ENCODE data around the gene GALNT16.

DNA sequence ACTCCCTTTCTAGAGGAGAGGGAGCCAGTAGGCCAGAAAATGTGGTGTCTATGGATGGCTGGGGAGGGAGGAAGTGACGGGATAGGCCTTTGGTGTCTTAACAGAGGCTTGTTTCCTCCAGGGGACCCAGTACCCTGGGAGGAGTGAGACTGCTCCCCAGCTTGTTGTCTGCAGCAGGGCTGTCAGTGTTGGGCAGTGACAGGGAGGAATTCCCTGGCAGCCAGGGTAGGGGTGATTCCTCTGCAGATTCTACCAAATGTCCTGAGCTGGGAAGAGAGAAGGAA is 64.0 kb downstream of the GALNT16 start:
- TF ChIP-seq, protein P1, sequence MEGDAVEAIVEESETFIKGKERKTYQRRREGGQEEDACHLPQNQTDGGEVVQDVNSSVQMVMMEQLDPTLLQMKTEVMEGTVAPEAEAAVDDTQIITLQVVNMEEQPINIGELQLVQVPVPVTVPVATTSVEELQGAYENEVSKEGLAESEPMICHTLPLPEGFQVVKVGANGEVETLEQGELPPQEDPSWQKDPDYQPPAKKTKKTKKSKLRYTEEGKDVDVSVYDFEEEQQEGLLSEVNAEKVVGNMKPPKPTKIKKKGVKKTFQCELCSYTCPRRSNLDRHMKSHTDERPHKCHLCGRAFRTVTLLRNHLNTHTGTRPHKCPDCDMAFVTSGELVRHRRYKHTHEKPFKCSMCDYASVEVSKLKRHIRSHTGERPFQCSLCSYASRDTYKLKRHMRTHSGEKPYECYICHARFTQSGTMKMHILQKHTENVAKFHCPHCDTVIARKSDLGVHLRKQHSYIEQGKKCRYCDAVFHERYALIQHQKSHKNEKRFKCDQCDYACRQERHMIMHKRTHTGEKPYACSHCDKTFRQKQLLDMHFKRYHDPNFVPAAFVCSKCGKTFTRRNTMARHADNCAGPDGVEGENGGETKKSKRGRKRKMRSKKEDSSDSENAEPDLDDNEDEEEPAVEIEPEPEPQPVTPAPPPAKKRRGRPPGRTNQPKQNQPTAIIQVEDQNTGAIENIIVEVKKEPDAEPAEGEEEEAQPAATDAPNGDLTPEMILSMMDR (IDR thresholded peaks at IDR 0.05) = no peak
- TF ChIP-seq EP300 (IDR thresholded peaks at IDR 0.05; ENCODE audit: low read depth) (no peak), POLR2A (IDR thresholded peaks at IDR 0.05) (no peak)

Measured in transverse colon (tissue), 3 donors.